Measurements from ENCODE around the gene AP2M1. TPM values are rescaled to one million over a fixed set of nuclear protein-coding genes. Genes with fewer than 3 reads are reported as not detected.

AP2M1 gene
- total RNA-seq, 1 experiment from 2014 or later = 946 TPM

DNA sequence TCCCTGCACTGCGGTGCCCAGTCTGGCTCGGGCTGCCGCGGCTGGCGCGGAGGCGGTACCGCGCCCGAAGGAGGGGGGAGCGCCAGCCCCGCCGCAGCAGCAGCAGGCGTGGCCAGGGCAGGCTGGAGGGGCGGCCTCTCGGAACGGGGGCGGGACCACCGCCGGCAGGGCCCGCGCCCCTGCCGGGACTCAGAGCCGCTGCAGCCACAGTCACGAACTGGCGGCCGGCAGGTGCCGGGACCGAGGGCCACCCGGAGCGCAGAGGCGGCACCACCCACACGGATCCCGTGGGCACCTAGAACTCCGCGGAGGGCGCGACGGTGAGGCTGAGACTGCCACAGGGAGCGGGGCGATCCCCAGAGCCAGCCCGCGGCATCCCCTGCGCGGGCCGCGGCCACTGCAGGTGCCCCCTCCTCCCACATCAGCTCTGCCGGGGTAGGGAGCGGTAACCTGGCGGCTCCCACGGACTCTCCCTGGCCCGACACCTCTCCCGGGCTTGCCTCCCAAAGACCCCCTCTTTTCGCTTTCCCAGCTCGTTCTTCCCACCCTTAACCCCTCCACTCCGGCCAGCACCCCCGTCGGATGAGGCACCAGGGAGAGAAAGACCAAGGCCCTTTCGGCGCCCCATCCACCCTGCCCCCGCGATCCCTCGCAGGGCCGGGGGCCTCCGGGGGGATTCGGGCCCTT is 54.9 kb downstream of the AP2M1 start, which contains the start of gene VWA5B2:
Gene VWA5B2, plus strand, starts transcription at position 192 of the 687 bp plus-strand sequence. CDS start 944 bp downstream, outside the sequence.
- Histone ChIP-seq H3K36me3 (no peaks in the 10 kb centered on the region), H3K4me3 (peak within 1 kb of the TSS; percentile 25), H3K9me3 (no peaks in the 10 kb centered on the region), H3K27me3 (peaks cover 59% of the 10 kb centered on the region)
- peak; percentile 71 for DNase-seq

DNA sequence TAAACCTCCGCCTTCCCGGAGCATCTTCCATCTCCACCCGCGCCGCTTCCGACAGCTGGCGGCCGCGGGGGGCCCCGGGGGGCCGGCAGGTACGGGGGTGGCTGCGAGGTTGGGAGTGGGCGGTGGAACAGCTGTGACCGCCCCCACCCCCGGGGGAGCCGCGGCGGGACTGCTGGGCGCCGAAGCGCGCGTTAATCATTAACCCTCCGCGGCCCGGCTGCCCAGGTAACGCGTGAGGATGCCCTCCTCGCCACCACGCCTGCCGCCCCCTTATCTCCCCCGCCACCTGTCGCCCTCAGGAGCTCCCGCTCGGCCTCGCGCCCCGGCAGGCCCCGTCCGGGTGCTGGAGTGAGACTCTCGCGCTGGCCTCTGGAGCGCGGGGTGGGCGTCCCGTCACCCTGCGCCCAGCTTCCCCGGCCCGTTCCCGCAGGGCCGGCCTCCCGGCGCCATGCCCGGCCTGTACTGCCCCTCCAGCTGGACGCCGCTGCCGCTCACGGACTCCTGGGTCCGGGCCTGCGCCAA is 55.5 kb downstream of the AP2M1 start:
- Histone ChIP-seq H3K9me3 (no peaks in the 10 kb centered on the region), H3K4me3 (peak overlapping the region; percentile 25; the same call in 1 of the 2 replicates), H3K27me3 (peaks cover 55% of the 10 kb centered on the region), H3K36me3 (no peaks in the 10 kb centered on the region)
- no peak for DNase-seq

DNA sequence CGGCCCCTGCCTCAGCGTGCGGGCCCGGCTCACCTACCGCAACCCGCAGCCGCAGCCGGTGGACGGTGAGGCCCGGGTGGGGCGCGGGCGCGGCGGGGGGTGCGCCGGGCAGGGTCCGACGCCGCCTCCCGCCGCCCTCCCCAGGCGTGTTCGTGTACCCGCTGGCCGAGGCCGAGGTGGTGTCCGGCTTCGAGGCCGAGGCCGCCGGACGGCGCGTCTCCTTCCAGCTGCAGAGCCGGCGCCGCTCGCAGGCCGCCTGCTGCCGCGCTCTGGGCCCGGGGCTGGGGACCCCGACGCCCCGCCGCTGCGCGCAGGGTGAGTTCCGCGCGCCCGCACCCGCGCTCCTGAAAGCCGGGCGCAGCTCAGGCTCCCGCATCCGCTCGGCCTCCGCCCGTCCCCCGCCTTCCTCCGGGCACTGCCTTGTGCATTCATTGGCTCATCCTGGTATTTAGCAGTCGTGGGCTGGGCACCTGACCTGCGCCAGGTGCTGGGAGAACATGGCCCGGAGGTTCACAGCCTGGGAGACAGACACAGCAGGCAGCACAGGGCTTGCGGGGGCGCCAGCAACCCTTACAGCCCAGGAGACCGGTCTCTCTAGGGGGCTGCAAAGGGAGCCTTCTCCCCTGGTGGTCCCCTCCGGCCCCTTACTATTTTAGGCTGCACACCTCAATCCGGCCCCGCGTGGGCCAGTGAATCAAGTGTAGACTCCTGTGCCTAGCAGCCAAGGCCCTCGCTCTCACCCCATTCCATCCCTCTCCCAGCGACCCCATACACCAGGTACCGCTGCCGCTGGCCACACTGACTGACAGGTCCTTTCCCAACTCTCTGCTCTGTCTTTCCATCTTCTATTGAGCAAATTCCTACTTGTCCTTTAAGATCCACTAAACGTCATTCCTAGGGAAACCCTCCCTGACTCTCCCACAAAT is 56.2 kb downstream of the AP2M1 start:
- Histone ChIP-seq H3K36me3 (no peaks in the 10 kb centered on the region), H3K27me3 (peaks cover 52% of the 10 kb centered on the region), H3K9me3 (no peaks in the 10 kb centered on the region), H3K4me3 (no peak overlapping the region)
- DNase-seq = no peak

DNA sequence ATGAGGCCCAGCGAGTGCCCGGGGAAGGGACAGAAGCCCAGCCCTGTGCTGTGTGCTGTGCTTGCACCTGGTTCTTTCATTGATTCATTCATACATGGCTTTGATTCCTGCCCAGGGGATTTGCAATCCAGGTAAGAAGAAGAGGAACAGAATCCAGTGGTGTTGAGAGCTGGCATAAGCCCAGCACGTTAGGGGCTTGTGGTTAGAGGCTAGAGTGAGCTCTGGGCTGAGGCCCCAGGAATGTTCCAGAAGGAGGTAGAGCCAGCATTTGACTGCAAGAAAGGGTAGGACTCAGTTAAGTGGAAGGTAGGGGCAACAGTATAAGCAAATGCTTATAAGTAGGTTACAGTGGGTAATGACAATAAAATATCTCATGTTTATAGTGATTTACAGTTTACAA is 57.0 kb downstream of the AP2M1 start:
- H3K36me3 ChIP-seq = no peaks in the 10 kb centered on the region
- DNase-seq = no peak
- no peaks in the 10 kb centered on the region for H3K9me3 ChIP-seq
- peaks cover 47% of the 10 kb centered on the region for H3K27me3 ChIP-seq
- no peak overlapping the region for H3K4me3 ChIP-seq

DNA sequence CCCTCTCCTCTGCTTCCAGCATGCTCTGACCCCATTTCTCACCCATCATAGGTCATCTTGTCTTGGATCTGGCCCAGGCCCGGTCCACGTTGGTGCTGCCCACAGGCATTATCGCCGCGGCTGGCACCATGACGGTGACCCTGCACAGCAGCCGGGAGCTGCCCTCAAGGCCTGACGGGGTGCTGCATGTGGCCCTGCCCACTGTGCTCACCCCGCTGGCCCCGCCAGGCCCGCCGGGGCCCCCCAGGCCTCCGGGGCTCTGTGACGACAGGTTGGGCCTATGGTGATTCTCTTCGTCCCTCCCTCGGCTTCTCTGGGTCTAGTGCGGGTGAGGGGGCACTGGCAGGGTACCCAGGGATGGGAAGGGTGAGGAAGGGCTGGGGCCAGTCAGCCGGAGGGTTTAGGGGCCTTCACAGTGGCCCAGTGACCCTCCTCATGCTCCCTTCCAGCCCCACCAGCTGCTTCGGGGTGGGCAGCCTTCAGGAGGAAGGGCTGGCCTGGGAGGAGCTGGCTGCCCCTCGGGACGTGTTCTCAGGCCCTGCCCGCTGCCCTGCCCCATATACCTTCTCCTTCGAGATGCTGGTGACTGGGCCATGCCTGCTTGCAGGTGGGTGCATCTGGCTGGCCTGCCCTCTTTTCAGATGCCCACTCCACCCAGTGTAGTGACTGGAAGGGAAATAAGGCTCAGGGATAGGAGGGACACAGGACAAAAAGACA is 58.6 kb downstream of the AP2M1 start:
- peaks cover 37% of the 10 kb centered on the region for H3K27me3 ChIP-seq
- no peaks in the 10 kb centered on the region for H3K9me3 ChIP-seq
- DNase-seq = no peak
- no peak overlapping the region for H3K4me3 ChIP-seq
- no peaks in the 10 kb centered on the region for H3K36me3 ChIP-seq

Other genes starting within 250 kb of the AP2M1 start
- 6.6 and 7.9 TPM in 2 replicates for gene ABCC5, start 157.0 kb upstream of the AP2M1 start, total RNA-seq (2014; rRNA removed; shearing (Covaris generic); ENCODE audit: low replicate concordance)
- gene HTR3D, start 143.1 kb upstream of the AP2M1 start, total RNA-seq (2014; rRNA removed; shearing (Covaris generic); ENCODE audit: low replicate concordance) = not detected in 2 replicates
- not detected in 2 replicates for gene HTR3C, start 121.8 kb upstream of the AP2M1 start, total RNA-seq (2014; rRNA removed; shearing (Covaris generic); ENCODE audit: low replicate concordance)
- gene HTR3E, start 77.8 kb upstream of the AP2M1 start, total RNA-seq (2014; rRNA removed; shearing (Covaris generic); ENCODE audit: low replicate concordance) = not detected in 2 replicates
- gene EIF2B5, start 39.5 kb upstream of the AP2M1 start, total RNA-seq (2014; rRNA removed; shearing (Covaris generic); ENCODE audit: low replicate concordance) = 41.7 and 50.5 TPM in 2 replicates
- gene DVL3, start 19.5 kb upstream of the AP2M1 start, total RNA-seq (2014; rRNA removed; shearing (Covaris generic); ENCODE audit: low replicate concordance) = 20.8 and 42.6 TPM in 2 replicates
- 65.3 and 79.4 TPM in 2 replicates for gene ABCF3, start 11.3 kb downstream of the AP2M1 start, total RNA-seq (2014; rRNA removed; shearing (Covaris generic); ENCODE audit: low replicate concordance)
- gene VWA5B2, start 54.7 kb downstream of the AP2M1 start, total RNA-seq (2014; rRNA removed; shearing (Covaris generic); ENCODE audit: low replicate concordance) = not detected in 2 replicates
- gene ALG3, start 74.1 kb downstream of the AP2M1 start, total RNA-seq (2014; rRNA removed; shearing (Covaris generic); ENCODE audit: low replicate concordance) = 57.2 and 59.0 TPM in 2 replicates
- gene EEF1AKMT4, start 74.8 kb downstream of the AP2M1 start, total RNA-seq (2014; rRNA removed; shearing (Covaris generic); ENCODE audit: low replicate concordance) = 5.2 and 16.0 TPM in 2 replicates
- not detected in 2 replicates for gene CAMK2N2, start 86.7 kb downstream of the AP2M1 start, total RNA-seq (2014; rRNA removed; shearing (Covaris generic); ENCODE audit: low replicate concordance)
- not detected in 2 replicates for gene ECE2, start 101.2 kb downstream of the AP2M1 start, total RNA-seq (2014; rRNA removed; shearing (Covaris generic); ENCODE audit: low replicate concordance)
- 1,179 and 1,305 TPM in 2 replicates for gene PSMD2, start 124.4 kb downstream of the AP2M1 start, total RNA-seq (2014; rRNA removed; shearing (Covaris generic); ENCODE audit: low replicate concordance)
- gene EIF4G1, start 139.8 kb downstream of the AP2M1 start, total RNA-seq (2014; rRNA removed; shearing (Covaris generic); ENCODE audit: low replicate concordance) = 378 and 439 TPM in 2 replicates
- 4.8 and 8.8 TPM in 2 replicates for gene FAM131A, start 162.7 kb downstream of the AP2M1 start, total RNA-seq (2014; rRNA removed; shearing (Covaris generic); ENCODE audit: low replicate concordance)
- 2.6 and 2.9 TPM in 2 replicates for gene CLCN2, start 186.8 kb downstream of the AP2M1 start, total RNA-seq (2014; rRNA removed; shearing (Covaris generic); ENCODE audit: low replicate concordance)
- gene POLR2H, start 186.9 kb downstream of the AP2M1 start, total RNA-seq (2014; rRNA removed; shearing (Covaris generic); ENCODE audit: low replicate concordance) = 138 and 139 TPM in 2 replicates
- gene THPO, start 203.4 kb downstream of the AP2M1 start, total RNA-seq (2014; rRNA removed; shearing (Covaris generic); ENCODE audit: low replicate concordance) = not detected in 2 replicates
- gene CHRD, start 205.2 kb downstream of the AP2M1 start, total RNA-seq (2014; rRNA removed; shearing (Covaris generic); ENCODE audit: low replicate concordance) = 0.03 TPM in 1 of 2 replicates, not detected in the other

All from MG63 (cell line).